Stimulated activated CD4-positive, alpha-beta T cell treated with anti-CD3 and anti-CD28 coated beads, Interleukin-4, amount 100 ng/mL, for 4 hours (primary cell): ENCODE measurements around the gene FCHSD1.
"Not testable (repeated sequence)": the region's sequence is repeated elsewhere in the genome, so short reads cannot be mapped to it uniquely, and the experiment has no call there.

Experiments
- DNase-seq, 2 experiments: peaks; one replicate each; pipeline ENCODE4 v3.0.0-alpha.2; 2020

FCHSD1 gene

GRCh38 chr5:141615991-141616720, 35.1 kb downstream of the FCHSD1 start:
- DNase-seq, result peak in 1 of 2 experiments; percentile 62

GRCh38 chr5:141613344-141613743, 37.9 kb downstream of the FCHSD1 start:
- DNase-seq, result no peak

- DNase-seq, result no peak
These were observed 39.9 kb downstream of the FCHSD1 start for GRCh38 chr5:141611289-141611688.

GRCh38 chr5:141609921-141610320, 41.3 kb downstream of the FCHSD1 start:
- not testable (repeated sequence) for DNase-seq

GRCh38 chr5:141609044-141609443, 42.2 kb downstream of the FCHSD1 start:
- no peak for DNase-seq

- no peak for DNase-seq
These were observed 42.7 kb downstream of the FCHSD1 start for GRCh38 chr5:141608557-141608956.

GRCh38 chr5:141608046-141608445, 43.2 kb downstream of the FCHSD1 start:
- no peak for DNase-seq

- DNase-seq, result peak; percentile 26 to 70
These were observed 45.5 kb downstream of the FCHSD1 start for GRCh38 chr5:141605523-141606277.

- DNase-seq, result no peak
These were observed 47.1 kb downstream of the FCHSD1 start for GRCh38 chr5:141603923-141604717.

GRCh38 chr5:141602606-141603005, 48.6 kb downstream of the FCHSD1 start:
- no peak for DNase-seq

- DNase-seq, result no peak
These were observed 52.5 kb downstream of the FCHSD1 start for GRCh38 chr5:141598391-141599345.

GRCh38 chr5:141597814-141598213, 53.4 kb downstream of the FCHSD1 start:
- no peak for DNase-seq

GRCh38 chr5:141597394-141597793, 53.8 kb downstream of the FCHSD1 start:
- DNase-seq, result no peak

- no peak for DNase-seq
These were observed 54.4 kb downstream of the FCHSD1 start for GRCh38 chr5:141596867-141597266.

- no peak for DNase-seq
These were observed 61.1 kb downstream of the FCHSD1 start for GRCh38 chr5:141590127-141590526.
